GM23248 (cell line): ENCODE results near the gene RFNG. TPM values are rescaled to one million over a fixed set of nuclear protein-coding genes. Genes with fewer than 3 reads are reported as not detected.
"Not testable (repeated sequence)": the region's sequence is repeated elsewhere in the genome, so short reads cannot be mapped to it uniquely, and the experiment has no call there.

Source experiments
- DNase-seq: peaks from one replicate; pipeline ENCODE4 v3.0.0-alpha.2; 2015
- H2AFZ ChIP-seq: fragments of 200-600 bp; sonication (generic); 2 replicates; pipeline ENCODE4 v1.6.1; 2016; ENCODE audit warnings: antibody characterized with exemption
- H3F3A ChIP-seq: fragments of 200-600 bp; sonication (generic); 2 replicates; pipeline ENCODE4 v1.6.1; 2016; ENCODE audit warnings: mild to moderate bottlenecking, antibody characterized with exemption, mixed run types; ENCODE audit not compliant: insufficient read depth
- H3K27ac ChIP-seq: fragments of 200-600 bp; sonication (generic); 2 replicates; pipeline ENCODE4 v1.5.1; 2016; ENCODE audit warnings: mild to moderate bottlenecking
- H3K27me3 ChIP-seq: fragments of 200-600 bp; sonication (generic); replicated peaks from 2 replicates; pipeline ENCODE4 v1.6.1; 2016; ENCODE audit warnings: mild to moderate bottlenecking; ENCODE audit not compliant: insufficient read depth
- H3K36me3 ChIP-seq: fragments of 200-600 bp; sonication (generic); 2 replicates; pipeline ENCODE4 v1.6.1; 2016; ENCODE audit warnings: low read depth, mild to moderate bottlenecking
- H3K4me1 ChIP-seq: fragments of 200-600 bp; sonication (generic); 2 replicates; pipeline ENCODE4 v1.6.1; 2016; ENCODE audit warnings: mild to moderate bottlenecking; ENCODE audit not compliant: insufficient read depth
- H3K4me2 ChIP-seq: fragments of 200-600 bp; sonication (generic); one replicate; pipeline ENCODE4 v1.6.1; 2016; ENCODE audit warnings: mild to moderate bottlenecking; ENCODE audit not compliant: unreplicated experiment
- H3K4me3 ChIP-seq: fragments of 200-600 bp; sonication (generic); 2 replicates; pipeline ENCODE4 v1.5.1; 2016; ENCODE audit warnings: mild to moderate bottlenecking
- H3K79me2 ChIP-seq: fragments of 200-600 bp; sonication (generic); 2 replicates; pipeline ENCODE4 v1.6.1; 2016; ENCODE audit warnings: mild to moderate bottlenecking; ENCODE audit not compliant: insufficient read depth
- H3K9ac ChIP-seq: fragments of 200-600 bp; sonication (generic); 2 replicates; pipeline ENCODE4 v1.6.1; 2016; ENCODE audit warnings: mild to moderate bottlenecking
- H3K9me2 ChIP-seq: fragments of 200-600 bp; sonication (generic); 2 replicates; pipeline ENCODE4 v1.6.1; 2016; ENCODE audit warnings: mixed run types, mild to moderate bottlenecking, moderate library complexity; ENCODE audit not compliant: insufficient read depth
- H3K9me3 ChIP-seq: fragments of 200-600 bp; sonication (generic); one replicate; pipeline ENCODE4 v1.6.1; 2017; ENCODE audit warnings: low read depth
- H4K20me1 ChIP-seq: fragments of 200-600 bp; sonication (generic); 2 replicates; pipeline ENCODE4 v1.6.0; 2016; ENCODE audit not compliant: insufficient read depth
- EZH2 ChIP-seq: fragments of 200-600 bp; sonication (generic); IDR thresholded peaks from 2 replicates; pipeline ENCODE4 v1.6.1; 2018; ENCODE audit warnings: antibody characterized with exemption, mild to moderate bottlenecking; ENCODE audit not compliant: insufficient read depth, poor library complexity, severe bottlenecking
- EZH2phosphoT487 ChIP-seq: fragments of 200-600 bp; sonication (generic); IDR thresholded peaks from 2 replicates; pipeline ENCODE4 v1.6.1; 2018; ENCODE audit warnings: antibody characterized with exemption, moderate library complexity, mild to moderate bottlenecking, low read depth; ENCODE audit not compliant: insufficient read depth
- WGBS, 2 experiments: methylation state at CpG; one replicate each; pipeline ENCODE4 v1.1.6; 2015 to 2017; ENCODE audit warnings: low lambda C conversion rate in 2 of 2, low coverage in 1 of 2; ENCODE audit errors: missing lambda C conversion rate in 2 of 2; 5-methylcytosine and 5-hydroxymethylcytosine counted together
- in situ Hi-C: fragments of 300-500 bp; cut with MboI; formaldehyde crosslinking; loops from 2 replicates; pipeline ENCODE4 v1.15.0; 2020
- polyA plus RNA-seq: library from polyadenylated mRNA; unstranded; fragments of >200 nt; fragmentation: Nextera tagmentation; extraction: Ambion mirVana; gene quantifications from 2 replicates; pipeline ENCODE4 v1.2.1, GENCODE V29; 2016
- total RNA-seq: library from RNA; depleted of rRNA; stranded (reverse); fragments of >200 nt; shearing (Covaris generic); gene quantifications from 2 replicates; pipeline ENCODE4 v1.2.3, GENCODE V29; 2014

Gene RFNG
- total and polyA plus RNA-seq, 2 experiments from 2014 or later: 11.8 to 59.8 TPM

DNA sequence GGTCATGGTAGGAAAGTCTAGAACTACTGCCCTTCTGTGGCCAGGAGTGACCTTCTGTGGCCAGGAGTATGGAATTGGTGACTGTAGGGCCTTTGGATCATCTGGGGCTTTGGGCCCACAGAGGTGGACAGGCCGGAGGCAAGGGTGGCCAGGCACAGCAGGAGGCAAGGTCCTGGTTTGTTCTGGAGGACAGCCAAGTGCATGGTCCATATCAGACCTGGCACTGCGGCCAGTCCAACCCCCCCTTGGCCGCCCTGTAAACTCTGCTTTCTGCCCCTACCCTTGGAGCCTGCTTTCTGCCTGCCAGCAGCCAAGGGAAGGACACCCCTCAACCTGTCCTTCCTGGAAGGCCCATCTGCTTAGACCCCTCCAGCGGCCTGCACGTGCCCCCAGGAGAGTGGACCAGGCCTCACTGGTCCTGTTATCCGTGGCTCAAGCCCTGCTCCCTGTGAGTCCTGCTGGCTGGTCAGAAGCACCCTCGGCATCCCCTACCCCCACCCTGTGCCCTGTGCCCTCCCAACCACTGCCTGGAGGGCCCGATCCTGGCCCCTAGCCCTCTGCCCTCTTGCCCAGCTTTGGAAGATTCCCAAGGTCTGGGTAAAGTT lies 11.8 kb downstream of the RFNG start:
- WGBS, 2 experiments: 85 to 97% methylated on average over 8 of the region's 8 CpGs
- H3K4me2 ChIP-seq: no peak overlapping the region
- H4K20me1 ChIP-seq: no peaks in the 10 kb centered on the region
- no peaks in the 10 kb centered on the region for H3K4me1 ChIP-seq
- no peaks in the 10 kb centered on the region for H3K9me3 ChIP-seq
- H3F3A ChIP-seq: peaks cover 6% of the 10 kb centered on the region; the same call in 1 of the 2 replicates
- TF ChIP-seq EZH2phosphoT487: no peak
- TF ChIP-seq EZH2: no peak
- no peak overlapping the region for H3K4me3 ChIP-seq
- no peak overlapping the region for H3K27ac ChIP-seq
- H3K36me3 ChIP-seq: no peaks in the 10 kb centered on the region
- DNase-seq: no peak
- H3K9ac ChIP-seq: no peak overlapping the region
- no peak overlapping the region for H2AFZ ChIP-seq
- in situ Hi-C loops: no loop called here
- no peaks in the 10 kb centered on the region for H3K9me2 ChIP-seq
- H3K27me3 ChIP-seq: no peaks in the 10 kb centered on the region
- H3K79me2 ChIP-seq: no peaks in the 10 kb centered on the region

DNA sequence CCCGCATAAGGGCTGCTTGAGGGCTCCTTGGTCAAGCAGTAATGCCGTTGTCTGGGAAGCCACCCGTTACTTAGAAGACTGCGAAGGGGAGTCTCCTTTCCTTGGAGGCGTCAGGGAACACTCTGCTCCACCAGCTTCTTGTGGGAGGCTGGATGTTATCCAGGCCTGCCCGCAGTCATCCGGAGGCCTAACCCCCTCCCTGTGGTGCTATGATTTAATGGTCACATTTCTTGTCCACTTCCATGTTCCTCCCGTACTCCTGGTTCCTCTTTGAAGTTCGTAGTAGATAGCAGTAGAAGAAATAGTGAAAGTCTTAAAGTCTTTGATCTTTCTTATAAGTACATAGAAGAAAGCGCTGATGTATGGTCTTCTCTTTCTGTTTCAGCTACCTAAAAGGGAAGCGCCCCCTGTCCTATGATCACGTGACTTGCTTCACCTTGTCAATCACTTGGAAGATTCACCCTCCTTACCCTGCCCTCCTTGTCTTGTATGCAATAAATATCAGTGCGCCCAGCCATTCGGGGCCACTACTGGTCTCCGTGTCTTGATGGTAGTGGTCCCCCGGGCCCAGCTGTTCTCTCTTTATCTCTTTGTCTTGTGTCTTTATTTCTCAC lies 12.7 kb downstream of the RFNG start:
- H3K4me2 ChIP-seq, H2AFZ ChIP-seq, H3K9me3 ChIP-seq, H3K27me3 ChIP-seq, H3K9ac ChIP-seq, H3K79me2 ChIP-seq, H3K36me3 ChIP-seq, H4K20me1 ChIP-seq, H3K4me3 ChIP-seq, H3K9me2 ChIP-seq, H3F3A ChIP-seq, DNase-seq, in situ Hi-C loops, H3K27ac ChIP-seq, H3K4me1 ChIP-seq: not testable (repeated sequence)
- WGBS, 2 experiments: 82 to 83% methylated on average over 16 of the region's 16 CpGs

DNA sequence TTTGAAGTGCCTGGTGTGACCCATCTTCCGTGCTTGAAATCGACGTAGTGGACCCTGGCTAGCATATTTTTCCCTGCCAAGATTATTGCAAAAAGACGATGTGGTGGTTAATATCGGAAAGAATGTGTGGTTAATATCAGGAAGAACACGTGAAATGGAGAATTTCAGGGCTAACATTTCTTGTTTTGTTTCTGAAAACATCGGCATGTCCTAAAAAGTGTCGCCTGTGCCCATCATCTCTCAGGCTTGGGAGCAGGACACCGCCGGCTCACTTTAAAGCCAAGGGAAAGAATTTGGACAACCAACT lies 13.8 kb downstream of the RFNG start:
- in situ Hi-C loops: no loop called here
- peak overlapping the region; percentile 74; the same call in 1 of the 2 replicates for H3K9ac ChIP-seq
- H3K27ac ChIP-seq: 0 out of 2 replicates have a peak overlapping the region, but pooled peaks have one; percentile 69

DNA sequence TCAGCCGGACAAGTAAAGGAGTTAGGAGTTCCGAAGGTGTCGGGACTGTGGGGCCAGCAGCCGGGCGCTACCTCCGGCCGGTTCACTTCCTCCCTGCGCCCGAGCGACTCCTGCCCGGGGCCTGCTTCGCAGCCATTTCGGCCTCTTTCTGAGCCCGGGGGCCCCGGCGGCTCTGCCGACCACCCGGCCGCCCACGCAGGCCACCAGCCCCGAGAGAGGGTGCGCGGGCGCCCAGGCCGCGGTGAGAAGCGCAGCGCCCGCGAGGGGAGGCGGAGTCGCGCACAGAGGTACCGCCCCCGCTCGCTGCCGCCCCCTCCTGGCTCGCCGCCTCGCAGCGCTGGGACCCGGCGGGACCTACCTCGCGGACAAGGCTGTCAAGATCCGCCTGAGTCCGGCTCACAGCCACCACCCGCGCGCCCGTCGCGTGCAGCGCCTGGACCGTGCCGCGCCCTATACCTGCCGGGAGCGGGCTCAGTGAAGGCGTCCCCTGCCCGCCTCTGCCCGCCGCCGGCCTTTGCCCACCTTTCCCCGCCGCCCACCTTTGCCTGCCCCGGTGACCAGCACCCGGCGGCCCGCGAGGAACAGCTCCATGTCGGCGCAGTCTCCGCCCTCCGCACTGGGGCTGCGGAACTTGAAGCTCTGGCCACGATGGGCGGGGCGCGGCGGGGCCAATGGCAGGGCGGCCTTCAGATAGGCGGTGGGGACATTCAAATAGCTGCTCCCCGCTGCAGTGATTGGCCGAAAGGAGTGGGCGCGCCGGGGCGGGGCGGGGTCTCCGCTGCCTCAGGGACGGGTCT lies 14.3 kb downstream of the RFNG start, which contains the start of gene DCXR:
Gene DCXR, minus strand, starts transcription at position 606 of the 797 bp plus-strand sequence. Its CDS starts 15 bp downstream, at position 591.
- peak within 1 kb of the TSS; percentile 74 for H3K9ac ChIP-seq
- H3K36me3 ChIP-seq: no peaks in the 10 kb centered on the region
- 1% methylated on average over 62 to 80 of the region's 92 CpGs for WGBS, 2 experiments
- H3K4me3 ChIP-seq: peak within 1 kb of the TSS; percentile 79
- no peaks in the 10 kb centered on the region for H3K79me2 ChIP-seq
- H2AFZ ChIP-seq: peak within 1 kb of the TSS; percentile 61
- peak within 1 kb of the TSS; percentile 69 for H3K27ac ChIP-seq
- no peaks in the 10 kb centered on the region for H3K4me1 ChIP-seq
- in situ Hi-C loops: no loop called here
- H3K27me3 ChIP-seq: no peaks in the 10 kb centered on the region
- TF ChIP-seq EZH2 (no peak), EZH2phosphoT487 (no peak)
- H3F3A ChIP-seq: peaks cover 6% of the 10 kb centered on the region; the same call in 1 of the 2 replicates
- H3K4me2 ChIP-seq: peak within 1 kb of the TSS; percentile 86
- H3K9me3 ChIP-seq: no peaks in the 10 kb centered on the region
- H3K9me2 ChIP-seq: no peaks in the 10 kb centered on the region
- no peaks in the 10 kb centered on the region for H4K20me1 ChIP-seq
- peak; percentile 97 for DNase-seq

More for the DNA sequence above, 13.8 kb downstream of the RFNG start:
- TF ChIP-seq EZH2 (no peak), EZH2phosphoT487 (no peak)
- H3K9me2 ChIP-seq: no peaks in the 10 kb centered on the region
- H3F3A ChIP-seq: peaks cover 6% of the 10 kb centered on the region; the same call in 1 of the 2 replicates
- H3K36me3 ChIP-seq: no peaks in the 10 kb centered on the region
- H3K4me3 ChIP-seq: peak overlapping the region; percentile 79
- no peaks in the 10 kb centered on the region for H3K27me3 ChIP-seq
- H3K4me1 ChIP-seq: no peaks in the 10 kb centered on the region
- 1 to 2% methylated on average over 10 of the region's 10 CpGs for WGBS, 2 experiments
- no peaks in the 10 kb centered on the region for H3K79me2 ChIP-seq
- H3K4me2 ChIP-seq: peak overlapping the region; percentile 86
- DNase-seq: no peak
- H3K9me3 ChIP-seq: no peaks in the 10 kb centered on the region
- H2AFZ ChIP-seq: peak overlapping the region; percentile 61
- H4K20me1 ChIP-seq: no peaks in the 10 kb centered on the region
